Astrocyte (in vitro differentiated cells and primary cell): Measurements from ENCODE around the gene FGF9.

ENCODE experiments used
- CTCF ChIP-seq: IDR thresholded peaks from 2 replicates; pipeline ENCODE4 v1.5.1; 2011; ENCODE audit warnings: low read depth, mild to moderate bottlenecking, inconsistent platforms, low read length, moderate library complexity; ENCODE audit not compliant: insufficient read depth
- EZH2 ChIP-seq: IDR thresholded peaks from 2 replicates; pipeline ENCODE4 v1.6.1; 2012; ENCODE audit warnings: mild to moderate bottlenecking, low read length, inconsistent platforms; ENCODE audit not compliant: insufficient read depth

DNA sequence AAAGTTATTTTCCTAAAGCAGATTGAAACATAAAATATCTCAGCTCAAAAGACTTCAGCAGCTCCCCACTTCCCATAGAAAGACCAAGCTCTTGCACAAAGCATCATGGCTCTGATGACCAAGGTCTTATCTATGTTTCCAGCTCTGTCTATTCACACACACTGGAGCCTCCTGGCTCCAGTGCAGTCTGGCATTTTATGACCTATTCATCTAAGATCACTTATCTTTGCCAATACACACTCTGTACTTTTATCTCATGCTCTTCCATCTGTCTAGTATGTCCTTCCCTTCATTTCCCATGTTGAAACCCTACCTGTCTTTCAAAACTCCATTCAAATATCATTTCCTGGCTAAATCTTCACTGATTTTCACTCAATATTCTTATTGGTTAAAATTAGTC lies 74.4 kb downstream of the FGF9 start:
- TF ChIP-seq CTCF (no peak), EZH2 (no peak)
